ENCODE measurements around the gene MOGAT1.

DNA sequence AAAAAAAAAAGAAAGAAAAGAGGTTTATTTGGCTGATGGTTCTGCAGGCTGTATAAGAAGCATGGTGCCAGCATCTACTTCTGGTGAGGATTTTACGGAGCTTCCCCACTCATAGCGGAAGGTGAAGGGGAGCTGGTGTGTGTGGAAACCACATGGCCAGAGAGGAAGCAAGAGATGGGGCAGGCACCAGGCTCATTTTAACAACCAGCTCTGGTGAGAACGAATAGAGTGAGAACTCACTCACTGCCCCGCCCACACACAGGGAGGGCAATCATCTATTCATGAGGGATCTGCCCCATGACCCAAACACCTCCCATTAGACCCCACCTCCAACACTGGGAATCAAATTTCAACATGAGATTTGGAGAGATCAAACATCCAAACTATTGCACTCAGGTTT lies 68.5 kb downstream of the MOGAT1 start:
- TF ChIP-seq, protein P1, sequence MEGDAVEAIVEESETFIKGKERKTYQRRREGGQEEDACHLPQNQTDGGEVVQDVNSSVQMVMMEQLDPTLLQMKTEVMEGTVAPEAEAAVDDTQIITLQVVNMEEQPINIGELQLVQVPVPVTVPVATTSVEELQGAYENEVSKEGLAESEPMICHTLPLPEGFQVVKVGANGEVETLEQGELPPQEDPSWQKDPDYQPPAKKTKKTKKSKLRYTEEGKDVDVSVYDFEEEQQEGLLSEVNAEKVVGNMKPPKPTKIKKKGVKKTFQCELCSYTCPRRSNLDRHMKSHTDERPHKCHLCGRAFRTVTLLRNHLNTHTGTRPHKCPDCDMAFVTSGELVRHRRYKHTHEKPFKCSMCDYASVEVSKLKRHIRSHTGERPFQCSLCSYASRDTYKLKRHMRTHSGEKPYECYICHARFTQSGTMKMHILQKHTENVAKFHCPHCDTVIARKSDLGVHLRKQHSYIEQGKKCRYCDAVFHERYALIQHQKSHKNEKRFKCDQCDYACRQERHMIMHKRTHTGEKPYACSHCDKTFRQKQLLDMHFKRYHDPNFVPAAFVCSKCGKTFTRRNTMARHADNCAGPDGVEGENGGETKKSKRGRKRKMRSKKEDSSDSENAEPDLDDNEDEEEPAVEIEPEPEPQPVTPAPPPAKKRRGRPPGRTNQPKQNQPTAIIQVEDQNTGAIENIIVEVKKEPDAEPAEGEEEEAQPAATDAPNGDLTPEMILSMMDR (IDR thresholded peaks at IDR 0.05; ENCODE audit: insufficient read depth, low read depth, low read length) = no peak
- no peak for TF ChIP-seq EZH2 (IDR thresholded peaks at IDR 0.05; ENCODE audit: insufficient read depth, low read length)
